ENCODE measurements around the gene GRIK3.
"Not testable (repeated sequence)": the region's sequence is repeated elsewhere in the genome, so short reads cannot be mapped to it uniquely, and the experiment has no call there.

GRIK3 gene

DNA sequence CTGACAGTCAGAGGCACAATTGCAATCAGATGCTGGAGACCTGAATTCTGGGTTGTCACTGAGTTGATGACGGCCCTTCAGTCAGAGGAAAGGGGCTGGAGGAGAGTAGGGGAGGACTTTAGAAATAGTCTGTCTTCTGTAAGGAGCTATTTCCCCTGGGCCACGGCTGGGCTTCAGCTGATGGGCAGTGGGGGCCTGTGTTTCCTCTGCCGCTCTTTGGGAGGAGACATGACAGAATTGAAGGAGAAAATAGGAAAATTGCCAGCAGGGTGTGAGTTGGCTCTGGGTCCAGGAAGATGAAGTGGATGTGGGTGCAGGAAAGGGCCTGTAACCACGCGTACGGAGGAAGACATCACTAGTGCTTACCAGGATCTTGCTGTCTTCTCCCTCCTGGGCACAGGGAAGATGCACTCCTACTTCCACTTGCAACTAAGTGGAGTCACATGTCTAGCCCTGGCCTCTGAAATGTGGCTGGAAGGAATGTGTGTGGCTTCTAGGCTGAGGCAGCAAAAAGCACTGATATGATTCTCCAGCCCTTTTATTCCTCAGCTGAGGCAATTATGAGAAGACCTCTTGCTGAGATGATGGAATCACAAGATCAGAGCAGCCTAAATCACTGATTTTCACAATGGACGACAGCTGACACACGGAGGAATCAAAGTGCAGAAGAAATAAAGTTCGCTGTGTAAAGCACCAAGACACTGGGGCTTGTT lies 250.0 kb downstream of the GRIK3 start:
- DNase-seq (ENCODE audit: low read depth), result no peak

DNA sequence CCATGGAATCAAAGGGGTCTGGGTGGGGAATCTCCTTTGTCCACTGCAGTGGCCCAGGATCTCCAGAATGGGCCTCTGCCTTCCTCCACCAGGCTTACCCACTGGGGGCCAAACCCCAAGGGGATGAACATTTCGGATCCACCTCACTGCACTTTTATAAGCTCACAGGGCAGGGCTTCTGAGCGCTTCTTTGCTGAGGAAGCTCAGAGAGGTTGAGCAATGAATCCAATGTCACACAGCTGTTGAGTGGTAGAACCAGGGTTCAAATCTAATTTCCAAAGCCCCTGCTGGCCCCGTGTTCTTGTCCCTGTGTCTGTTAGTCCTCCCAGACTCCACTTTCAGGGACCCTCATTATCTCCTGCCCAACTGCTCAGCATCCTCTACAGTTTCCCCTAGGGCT lies 250.8 kb downstream of the GRIK3 start:
- DNase-seq (ENCODE audit: low read depth), result no peak

DNA sequence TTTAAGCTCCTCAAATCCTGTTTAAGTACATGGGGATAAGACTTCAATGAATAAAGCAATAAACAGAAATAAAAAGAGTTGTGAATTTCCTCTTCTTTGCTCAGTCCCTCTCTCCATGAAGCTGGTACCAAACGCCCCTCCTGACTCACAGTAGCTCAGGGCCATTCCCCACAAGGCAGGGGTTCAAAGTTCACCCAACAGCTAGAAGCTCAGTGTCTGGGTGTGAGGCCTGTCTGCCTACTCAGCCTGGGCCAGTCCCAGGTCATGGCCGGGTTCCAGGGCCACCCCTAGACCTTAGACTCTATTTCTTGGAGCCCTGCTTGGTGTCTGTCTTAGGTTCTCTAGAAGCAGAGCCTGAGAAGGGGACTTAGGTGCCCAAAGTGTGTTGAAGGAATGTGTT lies 251.5 kb downstream of the GRIK3 start:
- no peak for DNase-seq (ENCODE audit: low read depth)

DNA sequence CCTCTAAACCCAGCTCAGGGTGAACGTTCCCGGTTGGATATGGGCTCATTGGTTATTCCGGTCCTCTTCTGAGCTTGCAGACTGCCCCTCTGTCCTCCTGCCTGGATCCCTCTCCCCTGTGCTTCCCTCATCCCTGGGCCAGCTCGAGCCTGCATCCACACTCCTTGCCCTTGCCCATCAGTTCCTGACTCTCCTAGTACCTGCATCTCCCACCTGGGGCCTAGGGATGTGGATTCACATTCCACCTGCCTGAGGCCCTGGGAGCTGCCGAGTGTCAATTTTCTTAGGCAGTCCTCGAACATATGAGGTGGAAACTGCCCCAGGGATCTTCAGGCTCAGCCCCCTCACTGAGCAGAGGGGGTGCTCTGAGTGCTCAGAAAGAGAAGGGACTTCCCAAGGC lies 252.2 kb downstream of the GRIK3 start:
- DNase-seq (ENCODE audit: low read depth), result no peak

DNA sequence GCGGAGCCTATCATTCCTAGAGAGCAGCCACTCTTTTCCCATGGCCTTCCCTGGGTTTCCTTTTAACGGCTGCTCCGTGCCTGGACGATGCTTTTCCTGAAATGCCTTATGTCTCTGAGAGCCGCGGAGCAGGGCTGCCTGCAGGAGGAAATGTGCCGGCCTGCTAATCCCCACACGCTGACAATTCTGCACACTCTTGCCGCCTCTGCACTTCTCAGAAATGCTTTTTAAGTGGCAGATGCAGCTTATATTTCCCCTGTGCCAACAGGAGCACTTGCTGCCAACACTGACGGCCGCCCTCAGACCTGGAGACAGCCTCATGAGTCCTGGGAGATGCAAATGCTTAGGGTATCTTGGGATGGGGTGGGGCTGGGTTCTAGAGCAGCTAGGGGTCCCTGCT lies 253.2 kb downstream of the GRIK3 start:
- DNase-seq (ENCODE audit: low read depth), result no peak

DNA sequence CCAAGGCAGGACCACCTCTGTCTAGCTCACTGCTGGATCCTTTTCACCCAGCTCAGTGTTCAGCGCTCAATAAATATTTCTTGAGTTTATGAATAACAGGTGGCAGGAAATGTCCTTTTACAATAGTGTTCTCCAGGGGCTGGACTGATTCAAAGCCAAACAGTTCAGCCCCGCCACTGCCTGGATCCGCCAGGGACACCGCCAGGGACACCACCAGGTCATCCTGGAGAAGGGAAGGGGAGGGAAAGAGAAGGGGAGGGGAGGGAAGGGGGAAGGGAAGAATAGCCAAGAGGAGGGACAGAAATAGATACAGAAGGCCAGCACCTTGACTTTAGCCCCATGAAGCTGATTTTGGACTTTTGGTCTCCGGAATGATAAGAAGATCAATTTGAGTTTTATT lies 255.6 kb downstream of the GRIK3 start:
- DNase-seq (ENCODE audit: low read depth), result no peak

- no peak for DNase-seq (ENCODE audit: low read depth)
Observed at GRCh38 chr1:36776948-36777831, 257.1 kb downstream of the GRIK3 start.

DNA sequence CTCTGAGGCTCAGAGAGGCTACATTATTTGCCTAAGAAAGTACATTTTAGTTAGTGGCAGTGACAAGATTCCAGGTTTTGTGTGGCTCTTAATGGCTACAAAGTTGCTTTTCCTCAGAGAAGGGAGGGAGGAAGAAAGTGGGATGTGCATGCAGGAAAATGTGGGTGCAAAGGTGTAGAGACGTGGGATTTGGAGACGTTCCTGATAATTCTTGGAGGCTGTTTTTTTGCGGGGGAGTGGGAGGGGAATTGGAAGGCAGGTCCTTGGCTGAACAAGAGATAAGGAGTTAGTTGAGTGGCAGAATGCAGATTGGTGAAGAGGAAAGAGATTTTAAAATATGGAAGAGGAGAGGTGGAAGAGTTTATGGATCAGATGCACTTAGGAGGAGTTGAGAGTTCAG lies 258.1 kb downstream of the GRIK3 start:
- no peak for DNase-seq (ENCODE audit: low read depth)

- no peak for DNase-seq (ENCODE audit: low read depth)
Observed at GRCh38 chr1:36775716-36776115, 258.6 kb downstream of the GRIK3 start.

DNA sequence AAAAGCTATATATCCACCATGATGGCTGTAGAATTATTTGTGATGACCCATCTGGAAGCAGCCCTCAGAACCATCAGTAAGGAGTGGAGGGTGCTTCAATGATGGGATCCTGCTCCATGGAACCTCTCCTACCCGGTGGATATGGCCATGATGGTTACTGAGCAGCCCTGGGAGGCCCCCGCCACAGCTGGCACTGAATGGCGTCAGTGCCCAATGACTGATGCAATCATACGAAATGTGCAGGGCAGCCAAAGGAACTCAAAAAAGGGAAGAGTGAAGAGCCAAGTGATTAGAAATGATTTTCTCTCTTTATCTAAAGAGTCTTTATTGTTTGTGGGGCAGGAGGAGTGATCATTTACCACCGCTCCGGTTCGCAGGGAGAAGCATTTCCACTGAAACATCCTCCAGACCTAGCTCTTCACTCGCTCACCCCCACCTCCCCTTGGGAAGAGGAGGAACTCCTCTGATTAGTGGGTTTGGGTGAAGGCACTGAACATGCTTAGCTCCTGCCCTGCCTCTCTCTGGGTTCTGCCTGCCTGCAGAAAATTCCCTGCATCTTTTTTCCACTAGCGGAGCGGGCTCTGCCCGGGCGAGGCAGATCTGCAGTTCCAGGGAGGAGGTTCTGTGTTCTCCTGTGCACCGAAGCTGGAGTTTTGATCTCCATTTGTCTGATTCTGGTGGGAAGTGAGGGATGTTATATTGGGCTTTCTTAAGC lies 260.3 kb downstream of the GRIK3 start:
- DNase-seq (ENCODE audit: low read depth), result no peak

GRCh38 chr1:36772647-36773495 lies 261.4 kb downstream of the GRIK3 start:
- no peak for DNase-seq (ENCODE audit: low read depth)

DNA sequence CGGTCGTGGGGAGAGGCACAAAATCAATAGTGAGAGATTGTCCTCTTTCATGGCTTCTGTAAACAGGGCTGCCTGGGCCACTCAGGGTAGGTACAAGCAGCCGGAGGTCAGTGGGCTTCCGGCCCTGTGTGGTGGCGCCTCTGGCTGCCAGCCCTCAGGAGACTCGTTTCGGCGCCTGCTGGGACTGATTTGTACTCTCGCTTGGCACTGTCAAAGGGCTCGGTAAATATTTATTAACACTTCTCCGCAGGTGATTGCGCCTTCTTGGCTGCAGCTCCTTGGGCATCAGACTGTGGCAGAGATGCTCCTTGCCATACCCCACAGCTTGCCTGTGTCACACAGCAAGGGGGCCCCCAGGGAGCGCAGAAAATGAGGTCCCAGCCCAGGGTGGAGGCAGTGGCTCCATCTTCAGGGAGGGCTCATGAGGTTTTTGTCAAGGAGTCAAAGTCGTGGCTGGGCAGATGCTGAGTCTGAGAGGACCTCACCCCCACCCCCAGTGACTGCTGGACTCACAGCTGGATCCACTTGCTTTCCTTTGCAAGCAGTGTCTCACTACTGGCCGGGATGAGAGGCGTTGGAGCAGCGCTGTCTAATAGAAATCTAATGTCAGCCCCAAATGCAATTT lies 262.5 kb downstream of the GRIK3 start:
- DNase-seq (ENCODE audit: low read depth), result no peak

DNA sequence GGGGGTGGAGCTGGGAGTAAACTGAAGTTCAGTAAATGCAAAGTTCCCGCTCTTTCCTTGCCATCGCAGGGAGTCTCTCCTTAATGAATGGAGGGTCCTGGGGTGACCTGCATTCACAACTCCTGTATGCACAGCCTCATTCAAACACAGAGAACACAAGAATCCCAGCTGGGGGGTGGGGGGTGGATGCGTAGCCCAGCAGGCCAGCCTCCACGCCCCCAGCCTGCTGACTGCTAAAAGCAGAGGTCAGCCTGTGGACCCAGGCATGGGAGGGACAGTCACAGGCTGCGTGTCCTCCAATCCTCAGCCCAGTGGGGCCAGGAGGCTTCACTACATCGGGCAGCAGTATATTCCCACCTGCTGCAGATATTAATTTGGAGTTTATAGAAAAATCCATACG lies 263.1 kb downstream of the GRIK3 start:
- no peak for DNase-seq (ENCODE audit: low read depth)

- no peak for DNase-seq (ENCODE audit: low read depth)
Observed at GRCh38 chr1:36769886-36770830, 264.2 kb downstream of the GRIK3 start.

DNA sequence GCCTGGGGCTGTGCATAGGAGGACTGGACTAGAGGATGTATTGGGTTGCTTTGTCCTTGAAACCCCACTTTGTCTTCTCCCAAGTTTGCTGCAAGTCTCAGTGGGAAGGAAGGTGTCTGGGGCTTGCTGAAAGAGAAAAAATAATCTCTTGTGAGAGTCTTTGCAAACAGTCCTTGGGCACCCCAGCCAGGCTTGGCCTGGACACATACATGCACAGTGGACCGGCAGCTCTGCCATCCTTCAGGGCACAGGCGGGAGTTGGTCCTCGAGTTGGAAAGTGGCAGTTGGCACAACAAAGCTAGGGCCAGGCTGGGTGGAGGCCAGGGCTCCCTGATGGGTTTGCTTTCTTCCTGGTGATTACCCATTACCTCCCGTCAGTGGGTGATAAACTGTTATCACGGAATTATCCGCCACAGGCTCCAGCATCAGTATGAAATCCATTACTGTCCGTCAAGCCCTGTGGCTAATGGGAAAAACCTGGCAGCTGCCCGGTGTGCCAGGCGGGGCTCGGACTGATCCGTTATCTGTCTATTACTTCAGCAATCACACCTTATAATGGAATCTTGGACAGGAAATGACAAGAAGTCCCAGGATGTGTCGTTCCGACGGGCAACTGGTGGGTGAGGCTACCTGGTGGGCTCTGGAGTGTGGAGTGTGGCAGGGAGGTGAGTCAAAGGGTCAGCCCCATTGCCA lies 265.7 kb downstream of the GRIK3 start:
- no peak for DNase-seq (ENCODE audit: low read depth)

DNA sequence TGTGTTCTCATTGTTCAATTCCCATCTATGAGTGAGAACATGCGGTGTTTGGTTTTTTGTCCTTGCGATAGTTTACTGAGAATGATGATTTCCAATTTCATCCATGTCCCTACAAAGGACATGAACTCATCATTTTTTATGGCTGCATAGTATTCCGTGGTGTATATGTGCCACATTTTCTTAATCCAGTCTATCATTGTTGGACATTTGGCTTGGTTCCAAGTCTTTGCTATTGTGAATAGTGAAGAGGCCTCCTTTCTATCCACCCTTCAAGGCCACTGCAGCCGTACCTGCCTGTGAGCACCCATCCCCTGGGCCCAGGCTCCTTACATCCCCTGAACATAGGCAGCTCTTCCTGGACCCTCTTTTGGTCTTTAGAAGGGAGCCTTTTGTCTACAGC lies 266.9 kb downstream of the GRIK3 start:
- DNase-seq (ENCODE audit: low read depth), result not testable (repeated sequence)

DNA sequence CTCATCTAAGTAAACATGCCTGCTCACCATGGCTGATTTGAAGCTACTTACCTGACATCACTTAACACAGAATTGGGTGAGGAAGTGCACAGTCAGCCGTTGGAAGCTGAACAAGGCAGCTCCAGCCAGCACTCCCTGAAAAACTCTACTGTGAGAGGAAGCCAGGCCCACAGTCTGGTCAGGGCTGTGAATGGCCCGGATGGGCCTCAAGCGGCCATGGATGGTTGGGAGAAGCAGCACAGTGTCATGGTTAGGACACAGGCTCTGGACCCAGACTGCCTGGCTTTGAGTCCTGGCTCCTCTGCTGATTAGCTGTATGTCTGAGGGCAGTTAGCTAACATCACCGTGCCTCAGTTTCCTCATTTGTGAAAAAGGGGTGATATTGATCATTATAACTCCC lies 267.8 kb downstream of the GRIK3 start:
- no peak for DNase-seq (ENCODE audit: low read depth)

DNA sequence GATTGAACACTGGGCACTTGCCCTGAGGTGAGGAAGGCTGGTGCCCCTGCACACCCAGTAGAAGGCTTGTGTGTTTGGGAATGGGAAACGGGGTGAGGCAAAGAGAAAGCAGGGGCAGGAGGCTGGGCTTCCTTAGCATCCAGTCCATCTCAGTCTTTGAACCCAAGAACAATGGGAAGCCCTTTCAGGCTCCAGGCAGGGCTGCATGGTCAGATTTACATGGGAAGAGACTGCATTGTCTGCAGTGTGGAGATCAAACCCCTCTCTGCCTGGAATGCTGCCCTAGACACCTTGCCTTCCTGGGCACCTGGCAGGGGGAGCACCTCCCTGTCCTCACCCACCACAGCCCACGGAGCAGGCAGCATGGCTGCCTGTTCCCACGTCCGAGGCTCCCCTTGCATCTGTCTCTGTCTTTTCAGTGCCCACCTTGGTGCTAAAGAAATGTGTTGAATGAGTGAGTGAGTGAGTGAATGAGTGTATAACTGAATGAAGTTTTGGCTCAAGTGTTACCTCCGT lies 268.5 kb downstream of the GRIK3 start:
- no peak for DNase-seq (ENCODE audit: low read depth)

- DNase-seq (ENCODE audit: low read depth), result no peak
Observed at GRCh38 chr1:36764798-36765197, 269.5 kb downstream of the GRIK3 start.
